HG02970 (cell line): ENCODE data around the gene LRP2BP.
"Not testable (repeated sequence)": the region's sequence is repeated elsewhere in the genome, so short reads cannot be mapped to it uniquely, and the experiment has no call there.

ENCODE experiments used
- ATAC-seq: cut with Tn5 transposase; IDR thresholded peaks from one replicate; pipeline ENCODE4 v1.9.1; 2021; ENCODE audit warnings: mild to moderate bottlenecking, moderate library complexity, moderate number of reproducible peaks; ENCODE audit not compliant: unreplicated experiment, low FRiP score

LRP2BP gene

GRCh38 chr4:185362570-185362969 lies 33.2 kb downstream of the LRP2BP start:
- ATAC-seq = not testable (repeated sequence)

- no peak for ATAC-seq
These were observed 33.9 kb downstream of the LRP2BP start for GRCh38 chr4:185361872-185362271.

GRCh38 chr4:185359767-185360446 lies 35.8 kb downstream of the LRP2BP start:
- no peak for ATAC-seq

GRCh38 chr4:185358959-185359358 lies 36.8 kb downstream of the LRP2BP start:
- no peak for ATAC-seq

DNA sequence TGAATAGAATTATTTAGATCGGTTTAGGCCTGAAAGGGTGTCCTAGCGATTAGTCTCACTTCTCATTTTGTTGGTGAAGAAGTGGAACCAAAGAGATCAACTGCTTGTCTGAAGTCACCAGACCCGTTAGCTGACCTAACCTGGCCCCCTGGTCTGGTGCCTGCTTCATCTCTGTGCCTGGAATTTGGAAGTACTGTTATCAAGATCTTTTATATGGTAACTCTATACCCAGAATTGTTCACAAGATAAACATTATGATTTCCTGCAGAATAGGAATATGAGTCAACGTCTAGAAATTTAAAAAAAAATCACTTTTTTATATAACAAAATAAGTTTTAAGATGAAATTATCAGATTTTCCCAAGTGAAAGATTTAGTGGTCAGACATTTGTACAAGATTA lies 37.2 kb downstream of the LRP2BP start:
- ATAC-seq = no peak

- no peak for ATAC-seq
These were observed 37.8 kb downstream of the LRP2BP start for GRCh38 chr4:185357733-185358440.

GRCh38 chr4:185357211-185357610 lies 38.5 kb downstream of the LRP2BP start:
- ATAC-seq = no peak

GRCh38 chr4:185352741-185353140 lies 43.0 kb downstream of the LRP2BP start:
- ATAC-seq = no peak

DNA sequence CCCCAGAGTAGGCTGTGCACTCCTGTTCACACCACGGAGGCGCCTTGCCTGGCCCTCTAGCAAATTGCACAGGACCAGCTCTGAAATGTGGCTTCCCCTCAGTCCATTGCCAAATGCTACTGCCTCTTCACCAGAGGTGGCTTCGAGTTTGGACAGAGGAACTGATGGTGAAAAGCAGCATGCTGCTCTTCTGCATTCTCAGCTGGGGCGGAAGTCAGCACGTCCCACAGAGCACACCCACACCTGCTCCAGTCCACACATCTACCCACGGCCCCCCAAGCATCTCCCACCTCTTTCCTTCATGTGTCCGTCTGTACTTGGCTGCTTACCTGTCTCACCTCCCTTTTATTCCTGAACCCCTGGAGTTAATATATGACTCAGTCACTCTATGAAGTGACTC lies 43.5 kb downstream of the LRP2BP start:
- no peak for ATAC-seq

DNA sequence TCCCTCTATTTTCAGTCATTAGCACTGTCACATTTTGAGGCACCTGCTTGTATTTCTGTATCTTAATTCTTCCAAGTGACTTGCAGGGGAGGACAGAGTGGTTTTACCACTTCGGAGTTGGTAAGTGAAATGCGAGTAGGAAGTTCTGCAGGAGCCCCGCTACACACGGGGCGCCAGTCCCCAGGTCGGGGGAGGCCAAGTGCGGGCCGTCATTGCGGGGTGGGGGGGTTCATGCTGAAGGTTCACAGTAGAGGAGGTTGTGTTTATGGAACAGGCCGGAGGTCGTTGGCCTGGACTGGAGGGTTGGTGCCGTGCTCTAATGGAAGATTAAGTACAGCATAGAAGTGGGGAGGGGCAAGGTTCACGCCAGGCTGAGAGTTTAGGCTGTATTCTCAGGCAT lies 44.0 kb downstream of the LRP2BP start:
- ATAC-seq = no peak

GRCh38 chr4:185346975-185347601 lies 48.6 kb downstream of the LRP2BP start:
- no peak for ATAC-seq

DNA sequence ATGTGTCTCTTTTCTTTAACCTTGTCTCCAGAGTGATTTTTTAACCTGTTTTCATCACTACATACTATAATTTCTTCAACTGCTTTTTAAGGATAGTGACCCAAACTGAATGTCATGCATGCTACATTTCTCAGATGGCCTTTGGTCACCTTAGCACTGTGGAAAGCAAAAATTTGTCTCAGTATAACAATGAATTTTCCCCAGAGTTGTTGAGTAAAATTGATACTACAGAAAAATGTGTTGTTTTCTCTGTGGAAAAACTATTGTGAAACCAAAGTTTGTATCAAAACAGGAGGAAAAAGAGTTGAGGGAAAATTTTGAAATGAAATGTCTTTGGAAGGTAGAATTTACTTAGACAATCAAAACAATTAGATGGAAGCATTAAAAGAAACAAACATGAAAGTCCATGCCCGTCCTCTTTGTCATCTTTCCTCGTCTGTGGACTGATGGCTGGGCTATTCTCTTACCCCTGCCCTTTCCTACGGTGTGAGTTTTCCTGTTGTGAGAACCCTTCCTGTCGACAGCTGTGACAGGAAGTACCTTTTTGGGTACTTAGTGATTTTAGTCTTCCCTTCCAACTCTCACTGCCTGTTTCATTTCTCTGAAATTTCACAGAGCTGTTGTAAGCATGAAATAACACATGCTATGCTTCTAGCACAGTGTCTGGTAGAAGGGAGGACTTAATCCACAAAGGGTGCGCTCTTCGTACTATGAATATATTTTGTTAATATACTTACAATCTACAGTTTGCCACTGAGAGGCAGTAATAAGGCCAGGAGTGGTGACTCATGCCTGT lies 50.8 kb downstream of the LRP2BP start:
- peak; percentile 40 for ATAC-seq

DNA sequence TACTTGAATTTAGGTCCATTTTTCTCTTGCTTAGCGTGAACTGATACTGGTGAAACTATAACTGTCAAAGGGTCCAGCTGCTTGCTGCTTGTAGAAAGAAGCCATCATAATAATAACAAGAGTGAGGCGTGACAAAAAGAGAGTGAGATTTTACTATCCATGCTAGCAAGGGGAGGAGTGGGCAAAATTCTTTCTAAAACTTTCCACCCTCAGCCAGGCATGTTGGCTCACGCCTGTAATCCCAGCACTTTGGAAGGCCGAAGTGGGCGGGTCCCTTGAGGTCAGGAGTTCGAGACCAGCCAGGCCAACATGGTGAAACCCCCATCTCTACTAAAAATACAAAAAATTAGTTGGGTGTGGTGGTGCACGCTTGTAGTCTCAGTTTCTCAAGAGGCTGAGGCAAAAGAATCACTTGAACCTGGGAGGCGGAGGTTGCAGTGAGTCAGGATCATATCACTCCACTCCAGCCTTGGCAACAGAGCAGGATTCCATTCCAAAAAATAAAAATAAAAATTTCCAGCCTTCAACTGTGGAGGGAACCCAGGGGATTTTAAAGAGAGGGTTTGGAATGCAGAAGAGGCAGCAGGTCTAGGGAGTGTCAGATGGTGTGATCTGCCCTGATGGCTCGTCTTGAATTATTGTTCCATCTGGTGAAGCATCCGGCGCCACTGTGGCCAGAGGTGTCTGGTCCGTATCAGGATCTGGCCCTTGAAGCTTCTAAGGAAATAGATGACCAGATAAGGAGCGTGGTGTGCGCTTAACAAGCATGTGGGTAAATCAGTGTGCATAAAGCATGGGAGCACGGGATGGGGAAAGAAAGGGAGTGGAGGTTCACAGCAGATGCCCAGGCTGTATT lies 51.8 kb downstream of the LRP2BP start:
- no peak for ATAC-seq

GRCh38 chr4:185341841-185342240 lies 53.9 kb downstream of the LRP2BP start:
- ATAC-seq = no peak

DNA sequence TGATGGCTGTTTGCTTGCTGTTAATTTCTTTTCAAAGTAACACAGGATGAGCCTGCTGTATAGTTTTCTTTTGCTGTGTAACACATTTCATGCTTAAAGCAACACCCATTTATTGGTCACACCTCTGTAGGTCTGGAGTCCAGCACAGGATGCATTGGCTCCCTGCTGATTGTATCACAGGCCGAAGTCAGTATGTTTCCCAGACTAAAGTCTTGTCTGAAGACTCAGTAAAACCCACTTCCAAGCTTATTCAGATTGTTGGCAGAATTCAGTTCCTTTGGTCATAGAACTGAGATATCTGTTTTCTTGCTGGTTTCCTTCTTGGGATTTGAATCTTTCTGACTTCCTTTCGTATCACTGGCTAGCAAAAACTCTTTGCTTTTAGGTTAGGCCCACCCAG lies 54.3 kb downstream of the LRP2BP start:
- ATAC-seq = no peak

DNA sequence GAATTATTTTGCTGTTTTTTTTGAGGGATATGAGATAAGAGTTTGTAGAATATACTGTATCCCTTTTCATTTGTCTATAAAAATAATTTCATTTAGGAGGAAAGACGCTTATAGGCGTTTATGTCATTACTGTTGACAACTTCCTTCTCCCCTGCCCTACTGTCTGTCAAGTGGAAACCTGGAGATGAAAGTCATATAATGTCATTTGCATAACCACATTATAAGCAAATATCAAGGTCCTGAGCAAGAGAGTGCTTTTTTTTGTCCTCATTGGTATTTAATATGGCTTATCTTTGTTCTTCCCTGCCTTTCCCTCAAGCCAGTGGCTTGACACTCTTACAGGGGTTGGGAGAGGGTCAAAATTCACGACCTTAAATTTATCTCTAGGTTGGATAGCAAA lies 55.8 kb downstream of the LRP2BP start:
- no peak for ATAC-seq

- no peak for ATAC-seq
These were observed 60.1 kb downstream of the LRP2BP start for GRCh38 chr4:185335579-185335978.

DNA sequence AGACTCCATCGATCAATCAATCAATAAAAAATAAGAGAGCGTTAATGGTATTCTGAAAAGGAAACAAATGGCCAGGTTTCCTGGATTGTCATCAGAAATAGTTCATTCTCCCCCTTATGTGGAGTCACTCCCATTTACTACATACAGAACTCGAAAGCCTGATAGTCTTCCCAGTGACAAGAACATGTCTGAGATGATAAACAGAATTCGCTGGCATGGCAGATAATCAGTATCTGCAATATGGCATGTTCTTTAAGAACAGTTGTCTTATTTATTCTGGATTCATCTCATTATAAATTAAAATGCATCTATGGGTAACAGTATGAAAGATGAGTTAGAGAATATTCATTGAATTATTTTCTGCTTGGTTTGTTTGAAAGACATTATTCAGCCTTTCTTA lies 61.4 kb downstream of the LRP2BP start:
- no peak for ATAC-seq

DNA sequence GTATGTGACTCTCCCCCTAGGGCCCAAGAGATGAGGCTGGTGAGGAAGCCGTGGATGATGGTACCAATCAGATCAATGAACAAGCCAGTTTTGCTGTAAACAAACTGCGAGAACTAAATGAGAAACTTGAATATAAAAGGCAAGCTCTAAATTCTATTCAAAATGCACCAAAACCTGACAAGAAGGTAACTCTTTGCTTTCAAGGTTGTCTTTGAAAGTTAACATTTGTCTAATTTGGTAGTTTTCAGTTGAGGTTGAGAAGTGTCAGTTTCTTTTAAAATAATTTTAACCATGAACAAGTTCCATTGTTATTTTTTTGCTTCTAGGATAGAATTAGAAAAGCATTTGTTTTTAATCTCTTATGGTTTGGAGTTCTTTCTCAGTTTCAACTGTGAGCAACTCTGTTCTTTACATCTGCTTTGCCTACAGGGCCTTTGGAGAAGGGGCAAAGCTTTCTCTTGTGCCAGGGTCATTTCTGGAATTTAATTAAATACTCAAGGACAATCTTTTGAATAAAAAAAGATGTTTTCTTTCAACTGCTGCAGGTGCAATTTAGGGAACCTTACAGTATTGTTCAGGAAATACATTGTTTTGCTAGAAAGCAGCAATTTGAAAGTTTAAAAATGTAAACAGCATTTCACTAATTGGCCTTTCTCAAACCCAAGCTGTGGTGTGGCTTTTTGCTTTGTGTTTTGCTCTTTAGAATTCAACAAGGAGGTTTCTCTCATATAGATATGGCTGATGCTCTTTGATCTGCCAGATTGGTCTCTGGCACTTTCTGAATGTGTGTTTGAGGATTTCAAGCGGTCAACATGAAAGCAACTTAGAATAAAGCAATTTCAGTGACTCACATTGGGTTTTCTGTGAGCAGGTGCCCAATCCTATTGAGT lies 62.9 kb downstream of the LRP2BP start:
- ATAC-seq = no peak
